ENCODE results near the gene ARHGEF38. TPM values are rescaled to one million over a fixed set of nuclear protein-coding genes. Genes with fewer than 3 reads are reported as not detected.

Gene ARHGEF38
- total RNA-seq, 4 donors from 2014 or later, result 0.26 to 3.7 TPM; not detected in 2

DNA sequence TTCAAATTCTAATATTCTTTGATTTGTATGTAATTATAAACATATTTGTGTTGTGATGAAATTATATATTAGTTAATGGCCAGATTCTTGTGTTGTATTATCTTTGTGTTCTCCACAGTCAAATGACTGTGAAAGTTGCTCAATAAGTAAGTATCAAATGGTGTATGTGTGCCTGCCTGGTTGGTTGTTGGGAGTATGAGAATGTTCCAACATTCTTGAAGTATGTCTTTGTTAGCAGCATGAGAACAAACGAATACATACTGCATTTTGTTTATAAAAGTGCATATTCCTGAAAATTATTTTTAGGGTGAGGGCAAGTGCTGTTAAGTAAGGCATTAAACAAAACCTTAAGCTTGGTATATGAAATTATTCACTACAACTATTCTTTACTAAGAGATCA is 16.2 kb downstream of the ARHGEF38 start:
- Histone ChIP-seq H3K36me3 (no peaks in the 10 kb centered on the region), H3K4me3 (no peak overlapping the region), H3K27me3 (no peaks in the 10 kb centered on the region), H3K27ac (no peak overlapping the region), H3K4me1 (no peaks in the 10 kb centered on the region), H3K9me3 (no peaks in the 10 kb centered on the region)
- no peak for DNase-seq
- intact Hi-C loops (cut with DNase I; ENCODE audit: low total_unique reads), result no loop called here
- TF ChIP-seq, protein P1, sequence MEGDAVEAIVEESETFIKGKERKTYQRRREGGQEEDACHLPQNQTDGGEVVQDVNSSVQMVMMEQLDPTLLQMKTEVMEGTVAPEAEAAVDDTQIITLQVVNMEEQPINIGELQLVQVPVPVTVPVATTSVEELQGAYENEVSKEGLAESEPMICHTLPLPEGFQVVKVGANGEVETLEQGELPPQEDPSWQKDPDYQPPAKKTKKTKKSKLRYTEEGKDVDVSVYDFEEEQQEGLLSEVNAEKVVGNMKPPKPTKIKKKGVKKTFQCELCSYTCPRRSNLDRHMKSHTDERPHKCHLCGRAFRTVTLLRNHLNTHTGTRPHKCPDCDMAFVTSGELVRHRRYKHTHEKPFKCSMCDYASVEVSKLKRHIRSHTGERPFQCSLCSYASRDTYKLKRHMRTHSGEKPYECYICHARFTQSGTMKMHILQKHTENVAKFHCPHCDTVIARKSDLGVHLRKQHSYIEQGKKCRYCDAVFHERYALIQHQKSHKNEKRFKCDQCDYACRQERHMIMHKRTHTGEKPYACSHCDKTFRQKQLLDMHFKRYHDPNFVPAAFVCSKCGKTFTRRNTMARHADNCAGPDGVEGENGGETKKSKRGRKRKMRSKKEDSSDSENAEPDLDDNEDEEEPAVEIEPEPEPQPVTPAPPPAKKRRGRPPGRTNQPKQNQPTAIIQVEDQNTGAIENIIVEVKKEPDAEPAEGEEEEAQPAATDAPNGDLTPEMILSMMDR (IDR thresholded peaks at IDR 0.05), result no peak
- no peak for TF ChIP-seq POLR2A (IDR thresholded peaks at IDR 0.05)

DNA sequence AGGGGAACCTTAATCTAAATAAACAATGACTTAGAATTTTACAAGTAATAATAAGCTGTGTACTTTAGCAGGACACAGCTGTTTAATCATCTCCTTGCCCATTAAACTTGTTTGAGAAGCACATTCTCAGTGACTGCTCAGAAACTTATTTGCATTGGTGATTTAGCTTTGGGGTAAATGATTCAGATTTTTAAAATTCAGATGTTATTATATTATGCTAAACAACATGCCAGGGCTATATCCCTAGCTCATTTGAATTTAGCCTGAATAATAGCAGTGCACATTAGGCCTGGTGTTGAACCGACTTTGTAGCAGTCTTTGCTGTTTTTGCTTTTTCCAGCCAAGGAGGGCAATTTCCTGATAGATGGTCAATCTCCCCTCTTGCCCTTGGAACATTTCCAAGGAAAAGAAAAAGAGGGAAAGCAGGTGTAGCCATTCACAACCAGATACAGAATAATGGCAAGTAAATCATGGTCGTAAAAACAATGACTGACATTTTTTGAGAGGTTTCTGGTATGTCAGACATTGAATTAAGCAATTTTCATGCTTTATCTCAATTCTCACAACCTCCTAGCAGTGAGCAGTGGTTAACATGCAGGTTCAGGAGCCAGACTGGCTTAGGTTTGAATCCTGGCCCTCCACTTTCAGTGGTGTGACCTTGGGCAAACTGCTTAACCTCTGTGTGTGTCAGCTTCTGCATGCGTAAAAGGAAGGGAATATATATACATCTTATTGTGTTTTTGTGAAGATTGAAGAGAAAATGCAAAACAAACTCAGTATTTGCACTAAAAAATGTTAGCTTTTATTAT is 16.8 kb downstream of the ARHGEF38 start:
- Histone ChIP-seq H3K4me1 (no peaks in the 10 kb centered on the region), H3K27ac (no peak overlapping the region), H3K36me3 (no peaks in the 10 kb centered on the region), H3K27me3 (no peaks in the 10 kb centered on the region), H3K4me3 (no peak overlapping the region), H3K9me3 (no peaks in the 10 kb centered on the region)
- no peak for TF ChIP-seq POLR2A (IDR thresholded peaks at IDR 0.05)
- TF ChIP-seq, protein P1 (IDR thresholded peaks at IDR 0.05), result no peak
- DNase-seq, result no peak
- intact Hi-C loops (cut with DNase I; ENCODE audit: low total_unique reads), result no loop called here

GRCh38 chr4:105569866-105570236 is 17.4 kb downstream of the ARHGEF38 start:
- Histone ChIP-seq H3K36me3 (no peaks in the 10 kb centered on the region), H3K9me3 (no peaks in the 10 kb centered on the region), H3K4me3 (no peak overlapping the region), H3K27me3 (no peaks in the 10 kb centered on the region), H3K27ac (no peak overlapping the region), H3K4me1 (no peaks in the 10 kb centered on the region)
- no peak for DNase-seq
- intact Hi-C loops (cut with DNase I; ENCODE audit: low total_unique reads), result no loop called here
- TF ChIP-seq, protein P1 (IDR thresholded peaks at IDR 0.05), result no peak
- TF ChIP-seq POLR2A (IDR thresholded peaks at IDR 0.05), result no peak

DNA sequence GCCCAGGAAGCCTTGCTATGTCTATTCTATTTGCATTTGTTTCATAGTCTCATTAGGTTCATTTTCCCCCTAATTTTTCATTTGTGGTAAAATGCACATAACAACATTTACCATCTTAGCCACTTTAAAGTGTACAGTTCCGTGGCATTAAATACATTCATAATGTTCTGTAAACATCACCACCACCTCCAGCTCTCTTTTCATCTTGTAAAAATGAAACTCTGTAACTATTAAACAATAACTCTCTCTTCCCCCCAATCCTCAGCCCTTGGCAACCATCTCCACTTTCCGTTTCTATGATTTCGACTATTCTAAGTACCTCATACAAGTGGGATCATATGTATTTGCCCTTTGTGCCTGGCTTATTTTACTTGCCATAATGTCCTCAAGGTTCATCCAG is 19.9 kb downstream of the ARHGEF38 start:
- H3K36me3 ChIP-seq, result no peaks in the 10 kb centered on the region
- H3K9me3 ChIP-seq, result no peaks in the 10 kb centered on the region
- intact Hi-C loops (cut with DNase I; ENCODE audit: low total_unique reads), result no loop called here
- no peak overlapping the region for H3K4me3 ChIP-seq
- H3K27ac ChIP-seq, result no peak overlapping the region
- no peaks in the 10 kb centered on the region for H3K27me3 ChIP-seq
- no peak for DNase-seq
- TF ChIP-seq, protein P1 (IDR thresholded peaks at IDR 0.05), result no peak
- no peak for TF ChIP-seq POLR2A (IDR thresholded peaks at IDR 0.05)
- H3K4me1 ChIP-seq, result no peaks in the 10 kb centered on the region

GRCh38 chr4:105586638-105587328 is 34.4 kb downstream of the ARHGEF38 start:
- TF ChIP-seq, protein P1 (IDR thresholded peaks at IDR 0.05), result no peak
- TF ChIP-seq POLR2A (IDR thresholded peaks at IDR 0.05), result no peak
- Histone ChIP-seq H3K9me3 (no peaks in the 10 kb centered on the region), H3K27me3 (no peaks in the 10 kb centered on the region), H3K27ac (no peak overlapping the region), H3K4me3 (no peak overlapping the region), H3K4me1 (no peaks in the 10 kb centered on the region), H3K36me3 (no peaks in the 10 kb centered on the region)
- DNase-seq, result no peak
- intact Hi-C loops (cut with DNase I; ENCODE audit: low total_unique reads), result no loop called here

All from uterus (tissue), 4 donors.